Right renal cortex interstitium (tissue), 3 donors: ENCODE data around the gene FAM193B. TPM values are rescaled to one million over a fixed set of nuclear protein-coding genes. Genes with fewer than 3 reads are reported as not detected.

Source experiments
- DNase-seq, 3 donors: peaks; one replicate each; pipeline ENCODE4 v3.0.0-alpha.2; 2013; ENCODE audit warnings: low read depth in 3 of 3, low spot score in 2 of 3
- polyA plus RNA-seq, 3 donors: library from polyadenylated mRNA; unstranded; fragments of 120-200 nt; gene quantifications; one replicate each; pipeline ENCODE4 v1.2.1, GENCODE V29; 2013; ENCODE audit not compliant: insufficient read length in 3 of 3

Gene FAM193B
- polyA plus RNA-seq, 3 donors = 60.9 to 65.2 (median 61.1) TPM

DNA sequence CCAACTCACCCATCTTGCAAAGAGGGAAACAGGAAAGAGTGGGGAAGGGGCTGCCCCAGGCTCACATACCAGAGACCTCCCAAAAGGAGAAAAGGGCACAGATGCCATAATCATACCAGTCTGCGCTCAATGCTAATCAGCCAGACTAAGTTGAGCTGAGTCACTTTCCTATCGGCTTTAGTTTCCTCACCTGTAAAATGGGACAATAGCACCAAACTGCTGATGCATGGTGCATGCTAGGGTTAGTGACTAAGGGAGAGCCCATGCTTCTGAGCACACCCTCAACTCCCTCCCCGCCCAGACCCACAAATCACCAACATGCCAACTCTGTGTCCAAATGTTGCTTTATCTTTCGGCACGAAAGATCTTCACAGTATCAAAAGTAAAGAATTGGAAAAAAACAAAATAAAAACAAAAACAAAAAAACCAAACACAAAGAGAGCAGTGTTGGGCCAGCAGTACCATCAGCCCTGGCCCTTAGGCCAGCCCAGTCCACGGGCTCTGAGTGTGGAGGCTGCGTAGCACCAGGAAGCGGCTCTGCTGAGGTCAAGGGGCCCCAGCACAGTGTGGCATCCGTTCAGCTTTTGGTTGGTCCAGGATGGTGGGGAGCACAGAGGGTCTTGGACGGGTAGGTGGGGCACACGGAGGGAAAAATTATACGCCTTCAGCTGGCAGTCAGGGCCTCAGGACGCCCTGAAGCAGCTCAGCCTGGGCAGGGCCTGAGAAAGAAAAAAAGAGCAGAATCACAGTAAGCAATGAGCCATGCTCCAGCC is 34.7 kb downstream of the FAM193B start:
- no peak for DNase-seq

DNA sequence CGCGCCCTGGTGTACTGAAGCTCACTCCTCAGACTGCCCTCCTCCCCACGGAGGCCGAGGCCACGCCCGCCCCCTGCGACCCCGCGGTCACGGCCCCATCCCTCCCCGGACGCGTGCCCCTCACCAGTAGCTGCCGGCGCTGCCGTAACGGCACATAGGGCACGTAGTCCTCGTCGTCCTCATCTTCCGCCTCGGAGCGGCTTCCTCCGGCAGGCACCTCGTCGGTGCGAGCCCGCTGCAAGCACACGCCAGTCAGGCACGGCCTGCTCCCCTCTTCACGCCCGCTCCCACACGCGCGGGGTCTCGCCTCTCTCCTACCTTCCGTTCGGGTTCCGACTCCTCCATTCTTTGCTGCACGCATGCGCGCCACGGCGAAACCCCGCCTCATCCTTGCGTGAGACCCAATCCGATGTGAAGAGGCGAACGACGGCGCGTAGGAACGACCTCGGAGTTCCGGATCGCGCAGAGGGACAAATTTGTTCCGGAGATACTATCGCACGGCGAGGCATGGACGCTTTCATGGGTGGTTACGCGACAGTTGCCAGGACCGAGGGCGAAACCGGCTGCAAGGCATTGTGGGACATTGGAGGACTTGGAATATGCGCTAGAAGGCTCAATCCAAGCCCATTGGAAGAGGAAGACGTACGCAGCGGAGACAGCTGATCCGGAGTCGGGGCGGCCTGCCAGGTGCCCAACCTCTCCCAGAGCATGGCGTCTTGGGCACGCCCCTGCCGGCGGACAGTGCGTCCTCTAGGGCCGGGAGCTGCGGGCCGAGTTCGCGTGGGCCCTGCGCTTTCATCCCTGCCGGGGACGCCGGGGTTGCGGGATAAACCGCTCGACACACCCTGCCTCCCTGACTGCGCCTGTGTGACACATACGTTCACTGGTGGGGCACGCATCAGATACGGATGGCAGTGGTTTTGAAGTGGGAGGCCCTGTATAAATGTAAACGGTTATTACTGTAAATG is 37.5 kb downstream of the FAM193B start, which contains the start of gene DDX41:
Gene DDX41 (minus strand): TSS at position 361 of the 968 bp plus-strand sequence. CDS start 16 bp downstream, at position 345.
- peak; percentile 92 to 97 (median 95) for DNase-seq

DNA sequence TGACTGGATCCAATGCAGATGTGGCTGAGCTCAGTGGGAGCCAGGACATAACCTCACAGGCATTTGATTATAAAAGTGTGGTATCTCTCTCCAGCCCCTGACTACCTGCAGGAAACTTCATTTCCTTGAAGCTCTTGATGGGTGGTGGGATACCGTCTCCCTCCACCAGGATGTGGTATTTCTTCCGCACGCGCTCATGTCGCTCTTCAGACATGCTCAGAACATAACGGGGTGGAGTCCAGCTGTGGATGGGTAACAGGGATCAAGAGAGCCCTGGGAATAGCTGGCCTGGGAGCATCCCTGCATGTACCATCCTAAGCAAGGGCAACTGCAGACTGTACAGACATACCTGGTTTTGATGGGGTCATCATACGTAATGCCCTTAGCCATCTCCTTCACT is 38.8 kb downstream of the FAM193B start:
- DNase-seq = no peak

DNA sequence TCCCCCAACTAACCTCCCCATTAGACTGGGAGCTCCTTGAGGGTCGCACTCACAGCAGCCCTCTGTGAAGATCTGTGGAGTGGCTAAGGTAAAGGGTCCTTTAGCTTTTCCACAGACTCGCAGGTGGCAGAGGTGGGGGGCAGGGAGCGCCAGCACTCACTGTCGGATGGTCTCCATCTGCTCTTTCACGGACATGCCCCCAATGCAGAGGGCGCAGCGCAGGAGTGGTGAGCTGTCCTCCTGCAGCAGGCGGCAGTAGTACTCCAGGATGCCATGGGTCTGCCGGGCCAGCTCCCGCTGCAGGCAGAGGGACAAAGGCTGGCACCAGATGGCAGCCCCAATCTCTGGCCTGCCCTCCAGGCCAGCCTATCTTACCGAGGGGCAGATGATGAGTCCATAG is 39.8 kb downstream of the FAM193B start:
- no peak for DNase-seq

DNA sequence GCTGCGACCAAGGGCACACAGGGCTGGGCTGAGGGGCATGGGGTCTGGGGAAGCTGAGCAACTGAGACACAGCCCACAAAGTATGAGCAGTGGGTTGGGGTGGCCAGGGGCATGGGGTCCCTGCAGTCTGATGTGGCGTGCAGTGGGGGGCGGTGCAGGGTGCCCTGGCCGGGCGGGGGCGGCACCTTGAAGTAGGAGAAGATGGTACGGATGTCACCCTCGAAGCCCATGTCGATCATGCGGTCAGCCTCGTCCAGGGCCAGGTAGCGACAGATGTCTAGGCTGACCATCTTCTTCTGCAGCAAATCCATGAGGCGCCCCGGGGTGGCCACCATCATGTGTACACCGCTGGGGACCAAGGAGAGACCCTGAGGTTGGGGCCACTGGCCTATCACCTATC is 40.9 kb downstream of the FAM193B start:
- no peak for DNase-seq

DNA sequence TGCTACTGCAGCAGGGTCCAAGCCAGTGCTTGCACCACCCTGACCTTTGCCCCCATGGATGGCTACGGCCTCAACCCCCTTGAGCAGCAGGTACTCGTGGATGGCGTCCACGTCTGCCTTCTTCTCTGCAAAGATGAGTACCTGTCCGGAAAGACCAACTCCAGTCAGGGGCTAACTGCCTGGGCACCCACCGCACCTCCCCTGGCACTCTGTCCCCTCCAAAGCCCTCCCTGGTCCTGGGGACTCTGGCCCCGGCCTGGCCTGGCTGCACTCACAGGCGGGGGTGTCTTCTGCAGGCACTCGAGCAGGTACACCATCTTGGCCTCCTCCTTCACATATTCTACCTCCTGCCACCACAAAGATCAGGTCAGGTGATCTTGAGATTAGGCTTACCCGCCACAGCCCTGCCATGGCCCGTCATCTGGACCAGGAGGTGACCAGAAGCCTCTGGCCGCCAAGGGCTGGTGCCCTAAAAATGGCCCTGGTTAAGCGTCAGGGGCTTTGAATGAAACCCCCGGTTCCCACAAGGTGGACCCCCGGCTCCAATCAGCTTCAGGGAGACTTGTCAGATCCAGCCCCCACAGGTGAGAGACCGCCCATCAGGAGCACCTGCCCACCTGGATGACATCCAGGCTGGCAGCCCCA is 41.5 kb downstream of the FAM193B start:
- DNase-seq = no peak

DNA sequence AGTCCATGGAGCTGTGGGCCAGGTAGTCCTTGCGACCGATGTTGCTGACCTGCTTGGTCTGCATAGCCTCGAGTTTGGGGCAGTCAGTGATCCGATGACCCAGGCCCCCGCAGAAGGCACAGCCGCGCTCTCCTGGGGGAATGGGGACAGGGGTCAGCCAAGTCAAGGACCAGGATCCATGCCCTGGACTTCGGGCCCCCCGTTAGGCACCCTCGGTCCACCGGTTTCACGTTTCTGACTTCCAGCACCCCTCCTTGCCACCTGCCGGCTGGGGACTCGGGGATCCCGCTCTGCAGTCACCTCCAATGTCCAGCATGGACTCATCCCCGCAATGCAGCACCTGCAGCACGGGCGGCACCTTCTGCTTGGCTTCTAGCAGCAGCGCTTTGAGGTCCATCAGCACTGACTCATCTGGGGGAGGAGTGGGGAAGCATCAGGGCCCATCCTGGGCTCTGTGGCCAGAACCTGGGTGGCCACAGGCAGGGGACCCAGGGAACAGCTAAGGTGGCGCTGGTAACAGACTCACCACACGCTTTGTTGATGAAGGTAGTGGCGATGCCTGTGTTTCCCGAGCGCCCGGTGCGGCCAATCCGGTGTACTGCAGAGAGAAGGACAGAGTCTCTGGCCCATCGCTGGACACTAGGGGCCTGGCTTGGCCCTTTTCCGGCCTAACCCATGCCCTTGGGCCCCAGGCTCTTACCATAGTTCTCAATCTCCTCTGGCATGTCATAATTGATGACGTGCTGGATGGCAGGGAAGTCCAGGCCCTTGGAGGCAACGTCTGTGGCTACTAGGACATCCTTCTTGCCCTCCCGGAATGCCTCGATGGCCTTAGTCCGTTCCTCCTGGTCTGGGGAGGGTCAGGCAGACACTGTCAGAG is 42.3 kb downstream of the FAM193B start:
- DNase-seq = no peak

DNA sequence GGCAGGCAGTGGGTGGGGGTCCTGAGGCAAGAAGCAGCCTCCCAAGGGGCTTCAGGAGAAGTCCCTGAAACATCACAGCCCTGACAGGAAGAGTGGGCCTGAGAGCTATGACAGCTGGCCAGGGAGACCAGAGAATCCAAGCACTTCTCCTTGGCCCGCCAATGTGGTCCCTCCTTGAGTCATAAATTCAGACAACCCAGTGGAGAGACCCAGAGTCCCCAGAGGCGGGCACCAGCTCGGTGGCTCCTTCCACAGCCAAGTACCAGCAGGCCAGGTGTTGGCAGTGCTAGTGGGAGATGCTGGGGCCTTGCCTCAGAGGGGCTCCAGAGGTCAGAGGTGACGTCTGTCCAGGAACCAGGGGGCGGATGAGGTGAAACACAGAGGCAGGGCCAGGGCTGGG is 43.2 kb downstream of the FAM193B start:
- no peak for DNase-seq

DNA sequence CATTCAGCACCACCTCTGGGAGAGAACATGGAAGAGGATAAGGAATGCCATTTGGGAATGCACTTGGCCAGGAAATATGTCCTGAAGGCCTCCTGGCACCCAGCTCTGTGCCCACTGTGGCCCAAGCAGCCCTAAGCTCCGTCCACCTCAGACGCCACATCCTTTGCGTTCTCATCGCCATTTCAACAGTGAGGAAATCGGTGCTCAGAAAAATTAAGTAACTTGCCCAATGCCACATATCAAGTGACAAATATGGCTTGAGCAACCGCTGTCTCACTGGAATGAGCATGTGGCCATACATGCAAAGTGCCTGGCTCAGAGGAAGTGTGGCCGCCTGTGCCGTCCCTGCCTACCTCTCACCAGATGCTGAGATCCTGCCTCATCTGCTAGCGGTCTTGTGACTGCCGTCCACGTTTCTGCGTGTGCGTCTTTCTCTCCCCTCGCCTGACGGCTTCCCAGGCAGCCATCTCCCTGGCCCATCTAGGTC is 43.8 kb downstream of the FAM193B start:
- no peak for DNase-seq

DNA sequence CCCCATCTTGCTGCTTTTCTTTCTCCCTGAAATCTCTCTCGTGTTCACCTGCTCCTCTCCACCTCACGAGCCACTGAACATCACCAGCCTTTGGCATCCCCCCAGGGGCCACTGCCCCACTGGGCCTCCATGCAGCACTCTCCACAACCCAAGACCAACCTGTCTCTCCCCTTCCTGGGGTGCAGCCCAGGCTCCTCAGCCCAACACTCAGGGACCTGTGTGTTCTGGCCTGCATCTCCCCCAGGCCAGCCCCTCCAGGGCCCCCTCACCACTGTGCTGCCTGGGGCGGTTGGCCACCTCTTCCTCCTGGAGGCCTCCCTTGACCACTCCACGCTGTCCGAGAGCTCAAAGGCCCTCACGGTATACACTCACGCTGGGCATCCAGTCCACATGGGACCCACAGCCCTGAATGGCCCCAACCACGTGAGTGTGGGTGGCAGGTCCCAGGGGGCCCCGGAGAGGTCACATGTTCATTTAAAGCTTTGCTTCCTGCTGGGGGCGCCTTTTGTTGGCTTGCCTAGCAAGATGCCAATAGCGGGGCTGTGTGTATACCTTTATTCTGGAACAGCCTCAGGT is 44.3 kb downstream of the FAM193B start:
- no peak for DNase-seq

DNA sequence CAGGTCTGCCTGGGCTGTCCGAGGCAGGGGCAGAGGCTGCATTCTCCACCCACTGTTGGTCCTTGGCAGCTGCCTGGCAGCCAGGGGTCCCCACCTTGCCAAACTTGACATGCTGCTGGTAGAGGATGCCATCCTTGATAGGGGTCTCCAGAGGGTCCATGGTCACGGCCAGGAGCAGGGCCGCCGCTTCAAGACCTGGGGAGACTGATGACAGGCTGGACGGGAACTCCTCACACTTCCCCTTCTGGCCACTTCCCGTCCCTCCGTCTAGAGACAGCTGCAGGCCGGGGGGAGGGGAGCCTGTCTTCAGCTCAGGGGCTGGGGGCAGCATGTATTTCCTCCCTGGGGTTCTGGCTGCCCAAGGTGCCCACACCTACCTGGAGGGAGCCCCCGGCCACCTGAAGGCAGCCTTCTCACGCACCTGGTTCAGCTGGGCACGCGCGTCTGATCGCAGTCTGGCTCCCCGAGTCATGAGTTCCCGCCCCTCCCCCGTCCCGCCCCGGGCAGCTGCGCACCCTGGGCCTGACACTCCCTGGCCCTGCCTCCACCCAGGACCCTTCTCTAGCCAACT is 44.9 kb downstream of the FAM193B start, which contains the start of gene DOK3:
Gene DOK3 (minus strand): TSS at position 446 of the 571 bp plus-strand sequence. CDS start 286 bp downstream, at position 160.
- DNase-seq = no peak

DNA sequence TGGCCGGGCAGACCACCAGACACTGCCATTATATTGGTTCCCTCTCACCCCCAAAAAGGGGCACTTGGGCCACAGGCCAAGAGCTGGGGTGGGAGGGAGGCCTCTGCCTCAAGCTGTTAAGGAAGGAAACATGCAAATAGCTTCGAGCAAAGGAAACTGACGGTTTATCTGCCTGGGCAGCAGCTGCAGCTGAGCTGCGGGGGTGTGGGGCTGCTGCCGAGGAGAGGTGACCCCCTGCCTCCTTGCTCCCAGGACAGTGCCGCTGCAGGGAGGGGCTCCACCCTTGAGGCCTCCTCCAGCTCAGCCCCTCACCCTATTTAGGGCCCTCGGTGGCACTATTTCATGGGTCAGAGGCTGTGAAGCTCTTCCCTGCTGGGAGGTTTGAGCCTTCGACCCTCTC is 45.5 kb downstream of the FAM193B start:
- no peak for DNase-seq

DNA sequence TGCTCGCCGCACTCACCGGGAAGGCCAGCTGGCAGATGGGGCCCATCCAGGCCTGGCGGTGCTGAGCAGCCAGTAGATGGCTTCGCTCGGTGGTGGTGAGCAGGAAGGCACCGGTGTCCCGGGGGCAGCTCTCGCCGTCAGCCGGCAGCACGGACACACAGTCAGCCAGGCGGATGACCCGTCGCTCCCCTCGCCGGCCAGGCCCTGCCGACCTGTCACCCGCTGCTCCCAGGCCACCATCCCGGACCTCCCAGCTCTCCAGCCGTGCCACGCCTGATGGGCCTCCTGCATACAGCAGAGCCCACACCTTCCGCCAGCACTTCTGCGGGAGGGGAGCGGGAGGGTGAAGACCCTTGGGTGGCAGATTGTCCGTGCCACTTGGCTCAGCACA is 46.1 kb downstream of the FAM193B start:
- no peak for DNase-seq

DNA sequence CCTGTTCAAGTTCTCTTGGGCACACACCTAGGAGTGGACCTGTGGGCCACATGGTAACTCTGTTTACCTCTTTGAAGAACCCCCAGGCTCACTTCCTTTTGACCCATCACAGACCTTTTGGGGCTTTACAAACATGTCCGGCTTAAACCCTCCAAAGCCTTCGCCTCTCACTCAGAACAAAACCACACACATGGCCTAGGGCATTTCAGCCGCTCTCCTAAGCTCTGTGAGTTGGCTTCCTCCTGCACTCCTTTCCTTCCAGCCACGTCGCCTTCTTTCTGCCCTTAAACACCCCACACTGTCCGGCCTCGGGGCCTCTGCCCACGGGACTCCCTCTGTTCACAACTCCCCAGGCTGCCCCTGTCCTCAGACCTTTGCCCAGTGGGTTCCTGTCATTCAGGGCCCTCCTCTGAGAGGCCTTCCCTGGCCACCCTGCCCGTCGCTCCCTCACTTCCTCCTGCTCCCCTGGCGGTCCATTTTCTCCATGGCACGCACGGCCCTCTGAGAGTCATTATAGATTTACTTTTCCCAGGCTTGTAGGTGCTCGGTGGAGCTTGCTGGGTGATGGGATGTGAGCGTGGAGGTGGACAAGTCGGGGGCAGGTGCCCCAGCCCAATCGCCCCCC is 46.7 kb downstream of the FAM193B start:
- no peak for DNase-seq

DNA sequence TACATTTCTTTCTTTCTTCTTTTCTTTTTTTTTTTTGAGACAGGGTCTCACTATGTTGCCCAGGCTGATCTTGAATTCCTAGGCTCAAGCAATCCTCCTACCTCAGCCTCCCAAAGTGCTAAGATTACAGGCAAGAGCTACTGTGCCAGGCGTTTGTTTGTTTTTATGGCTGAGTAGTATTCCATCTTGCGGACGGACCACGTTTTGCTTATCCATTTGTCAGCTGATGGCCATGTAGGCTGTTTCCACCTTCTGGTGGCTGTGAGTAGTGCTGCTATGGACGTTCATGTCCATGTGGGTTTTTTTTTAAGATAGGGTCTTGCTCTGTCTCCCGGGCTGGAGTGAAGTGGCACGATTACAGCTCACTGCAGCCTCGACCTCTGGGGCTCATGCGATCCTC is 47.2 kb downstream of the FAM193B start:
- no peak for DNase-seq

DNA sequence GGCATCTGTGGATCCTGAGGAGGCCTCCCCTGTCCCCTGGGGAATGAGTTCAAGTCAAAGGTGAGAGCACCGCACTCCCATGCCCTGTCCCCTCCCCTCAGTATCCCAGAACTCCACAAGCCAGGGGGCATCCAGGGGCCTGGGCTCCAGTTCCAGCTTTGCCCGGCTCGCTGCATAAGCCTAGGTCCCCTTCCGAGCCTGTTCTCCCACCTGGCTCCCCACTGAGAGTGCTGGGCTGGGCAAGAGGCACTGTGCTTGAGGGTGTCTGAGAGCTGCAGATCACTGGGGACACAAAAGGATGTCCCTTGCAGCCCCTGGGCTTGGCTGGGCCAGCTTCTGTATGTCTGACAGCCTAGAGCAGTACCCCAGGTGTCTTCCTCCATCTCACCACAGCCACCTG is 49.3 kb downstream of the FAM193B start:
- no peak for DNase-seq

DNA sequence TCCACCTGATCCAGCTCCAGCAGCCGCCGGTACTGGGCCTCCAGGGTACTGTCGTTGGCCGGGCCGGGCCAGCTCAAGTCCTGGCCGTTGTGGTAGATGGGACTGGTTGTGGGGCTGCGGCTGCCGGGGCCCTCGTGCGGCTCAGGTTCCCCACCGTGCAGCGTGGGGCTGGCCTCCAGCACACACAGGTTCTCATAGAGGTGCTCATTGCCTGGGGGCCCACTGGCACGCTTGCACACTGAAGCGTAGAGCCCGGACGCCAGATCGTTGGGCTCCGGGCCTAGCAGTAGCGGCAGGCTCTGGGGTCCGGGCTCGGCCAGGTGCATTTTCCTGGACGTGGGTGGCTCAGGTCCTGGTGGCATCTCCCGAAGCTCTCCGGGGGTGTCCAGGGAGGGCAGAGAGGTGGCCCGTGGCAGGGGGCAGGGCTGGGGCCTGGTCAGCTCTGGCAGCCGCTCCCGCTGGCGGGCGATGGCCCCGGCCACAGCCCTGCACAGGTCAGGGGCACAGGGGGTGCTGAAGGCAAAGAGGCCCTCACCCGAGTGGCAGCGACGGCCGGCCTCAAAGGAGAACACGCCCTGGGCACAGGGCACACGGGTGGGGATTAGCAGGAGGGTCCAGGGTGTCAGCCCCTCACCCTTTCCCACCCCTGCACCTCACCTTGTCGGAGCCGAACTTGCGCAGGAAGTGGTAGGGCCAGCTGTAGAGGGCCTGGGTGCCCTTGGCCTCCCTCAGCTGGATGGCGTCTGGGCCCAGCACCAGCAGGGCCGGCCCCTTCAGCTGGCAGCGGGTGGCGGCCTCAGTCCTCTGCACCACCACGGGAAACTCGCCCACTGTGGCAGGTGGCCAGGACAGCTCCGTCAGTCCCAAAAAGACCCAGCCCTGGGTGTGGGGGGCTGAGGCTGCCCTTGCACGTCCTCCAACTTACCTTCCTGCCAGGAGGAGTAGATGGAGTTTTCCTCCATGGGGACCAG is 50.0 kb downstream of the FAM193B start:
- DNase-seq = no peak
